HG02588 (cell line): Measurements from ENCODE around the gene PCDHB9.
"Not testable (repeated sequence)": the region's sequence is repeated elsewhere in the genome, so short reads cannot be mapped to it uniquely, and the experiment has no call there.

Experiments
- ATAC-seq: cut with Tn5 transposase; IDR thresholded peaks from one replicate; pipeline ENCODE4 v1.9.1; 2021; ENCODE audit warnings: mild to moderate bottlenecking, moderate library complexity; ENCODE audit not compliant: unreplicated experiment

PCDHB9 gene

DNA sequence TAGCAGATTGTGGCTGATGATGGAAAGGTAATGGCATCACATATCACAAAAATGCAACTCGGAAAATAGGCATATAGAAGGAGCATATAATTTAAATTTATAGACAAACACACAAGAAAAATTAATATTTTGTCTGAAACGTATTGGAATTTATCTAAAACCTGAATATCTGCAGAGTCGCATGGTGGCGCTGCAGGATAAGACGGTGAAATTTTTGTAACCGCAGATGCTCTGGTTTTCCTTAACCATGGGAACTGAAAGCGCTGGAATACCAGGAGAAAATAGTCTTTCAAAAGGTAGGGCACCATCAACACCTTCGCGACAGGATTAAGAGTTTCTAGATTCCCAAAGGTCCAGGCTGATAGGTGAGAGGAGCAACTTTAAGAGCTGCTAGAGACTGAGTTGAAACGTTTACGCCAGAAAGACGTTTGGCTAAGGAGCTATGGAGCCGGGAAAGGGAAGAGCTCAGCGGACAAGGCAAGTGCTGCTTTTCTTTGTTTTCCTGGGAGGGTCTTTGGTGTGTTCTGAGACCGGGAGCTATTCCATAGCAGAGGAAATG lies 47.2 kb downstream of the PCDHB9 start:
- ATAC-seq, result no peak

DNA sequence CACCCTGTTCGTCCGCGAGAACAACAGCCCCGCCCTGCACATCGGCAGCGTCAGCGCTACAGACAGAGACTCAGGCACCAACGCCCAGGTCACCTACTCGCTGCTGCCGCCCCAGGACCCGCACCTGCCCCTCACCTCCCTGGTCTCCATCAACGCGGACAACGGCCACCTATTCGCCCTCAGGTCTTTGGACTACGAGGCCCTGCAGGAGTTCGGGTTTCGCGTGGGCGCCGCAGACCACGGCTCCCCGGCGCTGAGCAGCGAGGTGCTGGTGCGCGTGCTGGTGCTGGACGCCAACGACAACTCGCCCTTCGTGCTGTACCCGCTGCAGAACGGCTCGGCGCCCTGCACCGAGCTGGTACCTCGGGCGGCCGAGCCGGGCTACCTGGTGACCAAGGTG lies 49.0 kb downstream of the PCDHB9 start:
- not testable (repeated sequence) for ATAC-seq

DNA sequence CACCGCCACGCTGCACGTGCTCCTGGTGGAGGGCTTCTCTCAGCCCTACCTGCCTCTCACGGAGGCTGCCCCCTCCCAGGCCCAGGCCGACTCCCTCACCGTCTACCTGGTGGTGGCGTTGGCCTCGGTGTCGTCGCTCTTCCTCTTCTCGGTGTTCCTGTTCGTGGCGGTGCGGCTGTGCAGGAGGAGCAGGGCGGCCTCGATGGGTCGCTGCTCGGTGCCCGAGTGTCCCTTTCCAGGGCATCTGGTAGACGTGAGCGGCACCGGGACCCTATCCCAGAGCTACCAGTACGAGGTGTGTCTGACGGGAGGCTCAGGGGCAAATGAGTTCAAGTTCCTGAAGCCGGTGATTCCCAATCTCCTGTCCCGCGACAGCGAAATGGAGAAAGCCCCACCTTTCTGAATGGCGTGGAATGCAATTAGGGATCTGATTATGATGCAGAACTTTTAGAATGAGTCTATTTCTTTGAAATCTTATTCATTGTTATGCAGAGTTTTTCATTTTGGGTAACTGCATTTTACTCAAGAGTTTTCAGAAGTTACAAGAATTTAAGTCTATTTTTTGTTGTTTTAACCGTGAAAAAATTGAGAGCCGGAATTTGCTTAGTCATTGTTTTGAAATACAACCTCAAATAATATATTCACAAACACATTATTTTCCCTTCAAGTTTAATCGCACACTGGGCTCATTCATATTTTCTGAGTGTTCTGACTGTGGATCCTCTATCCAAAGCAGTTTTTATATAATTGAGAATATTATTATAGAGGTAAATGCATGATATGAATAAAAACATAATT lies 49.8 kb downstream of the PCDHB9 start:
- no peak for ATAC-seq
